SK-N-SH (cell line): ENCODE results near the gene B3GALT5.

Experiments used
- CTCF ChIP-seq: fragments of 200-600 bp; sonication (generic); IDR thresholded peaks from 2 replicates; pipeline ENCODE4 v1.6.1; 2017; ENCODE audit warnings: antibody characterized with exemption, mild to moderate bottlenecking, moderate library complexity
- EP300 ChIP-seq, 2 experiments: IDR thresholded peaks; 2 replicates each; pipeline versions ENCODE4 v1.4.0 to v1.6.1; 2012; ENCODE audit warnings: borderline replicate concordance in 1 of 2, low read depth in 1 of 2, low read length in 1 of 2
- FOXJ3 ChIP-seq: sonication (generic); formaldehyde crosslinking; IDR thresholded peaks from 2 replicates; pipeline ENCODE4 v1.5.1; 2020; ENCODE audit warnings: mild to moderate bottlenecking, missing genetic modification reagents
- FOXM1 ChIP-seq: IDR thresholded peaks from 2 replicates; pipeline ENCODE4 v1.4.0; 2012; ENCODE audit warnings: low read depth, mild to moderate bottlenecking
- NRF1 ChIP-seq: IDR thresholded peaks from 2 replicates; pipeline ENCODE4 v1.6.1; 2012; ENCODE audit warnings: low read depth, mild to moderate bottlenecking, low read length

GRCh38 chr21:39616211-39616772 is 3.6 kb downstream of the B3GALT5 start:
- TF ChIP-seq FOXJ3 (no peak), NRF1 (no peak), CTCF (no peak), EP300 (IDR thresholded peaks at IDR 0.05; ENCODE audit: borderline replicate concordance in 1 of 2, low read depth in 1 of 2, low read length in 1 of 2) (no peak), FOXM1 (no peak)
